Kidney capillary endothelial cell (primary cell): Measurements from ENCODE around the gene UTS2.

Experiments used
- DNase-seq: peaks from one replicate; pipeline ENCODE4 v3.0.0-alpha.2; 2018; ENCODE audit warnings: low spot score

Gene UTS2

DNA sequence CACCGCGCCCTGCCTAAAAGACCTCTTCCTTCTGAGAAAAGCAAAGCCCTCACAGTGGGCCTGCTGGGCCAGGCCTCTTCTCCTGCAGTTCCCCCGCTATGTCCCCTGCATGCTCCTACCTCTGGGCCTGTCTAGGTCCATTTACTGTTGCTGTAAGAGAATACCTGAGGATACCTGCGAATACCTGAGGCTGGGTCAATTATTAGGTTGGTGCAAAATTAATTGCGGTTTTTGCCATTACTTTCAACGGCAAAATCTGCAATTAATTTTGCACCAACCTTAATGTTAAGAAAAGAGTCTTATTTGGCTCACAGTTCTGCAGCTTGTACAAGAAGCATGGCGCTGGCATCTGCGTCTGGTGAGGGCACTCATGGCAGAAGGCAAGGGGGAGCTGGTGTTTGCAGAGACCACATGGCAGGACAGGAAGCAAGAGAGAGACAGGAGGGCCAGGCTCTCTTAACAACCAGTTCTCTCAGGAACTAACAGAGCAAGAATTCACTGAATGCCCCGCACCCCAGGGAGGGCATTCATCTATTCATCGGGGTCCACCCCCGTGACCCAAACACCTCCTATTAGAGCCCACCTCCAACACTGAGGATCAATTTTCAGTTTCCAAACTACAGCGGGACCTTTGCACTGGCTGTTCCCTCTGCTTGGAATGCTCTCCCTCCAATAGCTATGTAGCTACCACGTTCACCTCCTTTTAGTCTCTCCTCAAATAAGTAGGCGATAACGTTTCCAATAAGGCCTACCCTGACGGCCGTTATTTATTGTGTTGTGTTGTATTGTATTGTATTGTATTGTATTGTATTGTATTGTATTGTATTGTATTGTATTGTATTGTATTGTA, 9.6 kb upstream of the UTS2 start:
- no peak for DNase-seq

DNA sequence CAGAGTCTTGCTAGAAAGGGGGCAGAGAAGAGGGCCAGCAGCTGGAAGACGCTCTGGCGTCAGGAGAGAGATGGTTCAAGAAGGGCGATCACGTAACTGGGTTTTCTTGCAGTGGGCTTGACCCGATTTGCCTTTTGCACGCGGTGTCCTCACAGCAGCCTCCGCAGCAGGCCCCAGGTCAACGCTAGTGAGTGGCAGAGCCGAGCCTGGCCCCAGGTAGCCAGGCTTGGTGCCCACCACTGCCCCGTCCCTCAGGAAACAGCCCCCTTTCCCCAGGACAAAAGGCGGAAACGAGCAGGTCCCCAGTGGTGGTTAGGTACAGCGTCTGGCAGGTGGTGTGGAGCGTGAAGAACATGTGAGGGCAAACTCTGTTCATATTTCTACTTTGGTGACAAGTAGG, 8.6 kb upstream of the UTS2 start:
- DNase-seq, result no peak

DNA sequence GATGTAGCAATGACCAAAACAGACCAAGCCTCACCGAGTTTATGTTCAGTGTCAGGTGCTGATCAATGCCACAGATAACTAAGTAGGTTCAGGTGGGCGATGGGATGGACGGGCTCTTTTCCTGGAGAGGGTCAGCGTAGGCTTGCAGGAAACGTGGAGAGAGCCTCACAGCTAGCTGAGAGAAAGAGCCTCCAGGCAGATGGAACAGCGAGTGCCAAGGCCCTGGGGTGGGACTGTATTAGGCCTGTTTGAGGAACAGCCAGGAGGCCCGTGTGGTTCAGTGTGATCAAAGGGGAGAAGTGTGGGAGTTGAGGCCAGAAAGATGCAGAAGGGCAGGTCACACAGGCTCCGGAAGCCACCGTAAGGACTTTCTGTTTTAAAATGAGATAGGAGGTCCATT, 7.3 kb upstream of the UTS2 start:
- DNase-seq, result no peak

DNA sequence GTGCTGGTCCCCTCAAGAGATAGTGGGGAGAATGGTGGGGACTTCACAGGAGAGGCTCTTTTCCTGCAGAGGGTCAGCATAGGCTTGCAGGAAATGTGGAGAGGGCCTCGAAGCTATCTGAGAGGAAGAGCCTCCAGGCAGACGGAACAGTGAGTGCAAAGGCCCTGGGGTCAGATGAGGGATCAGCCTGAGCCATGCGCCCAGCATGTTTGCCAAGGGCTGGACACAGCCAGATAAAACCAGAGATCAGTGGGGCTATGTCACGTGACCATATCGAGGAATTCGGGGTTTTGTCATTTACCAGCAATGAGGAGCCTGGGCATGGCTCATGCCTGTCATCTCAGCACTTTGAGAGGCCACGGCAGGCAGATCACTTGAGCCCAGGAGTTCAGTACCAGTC, 6.5 kb upstream of the UTS2 start:
- no peak for DNase-seq

DNA sequence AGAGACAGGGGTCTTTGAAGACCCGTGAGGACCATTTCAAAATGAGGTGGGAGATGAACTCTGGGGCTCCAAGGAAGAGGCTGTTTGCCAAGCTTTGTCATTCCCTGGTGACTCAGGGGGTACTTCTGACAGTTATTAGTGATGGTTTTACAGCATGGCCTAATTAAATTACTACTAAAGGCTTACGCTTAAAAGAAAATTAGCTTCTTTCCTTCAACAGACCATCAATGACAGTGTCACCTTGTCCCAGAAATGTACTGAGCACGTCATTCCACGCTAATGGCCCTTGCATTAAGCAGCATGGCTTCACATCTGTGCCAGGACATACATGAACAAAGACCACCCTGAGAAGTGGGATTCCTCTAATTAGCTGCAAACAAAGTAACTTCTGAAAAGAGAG, 5.1 kb upstream of the UTS2 start:
- DNase-seq, result no peak

DNA sequence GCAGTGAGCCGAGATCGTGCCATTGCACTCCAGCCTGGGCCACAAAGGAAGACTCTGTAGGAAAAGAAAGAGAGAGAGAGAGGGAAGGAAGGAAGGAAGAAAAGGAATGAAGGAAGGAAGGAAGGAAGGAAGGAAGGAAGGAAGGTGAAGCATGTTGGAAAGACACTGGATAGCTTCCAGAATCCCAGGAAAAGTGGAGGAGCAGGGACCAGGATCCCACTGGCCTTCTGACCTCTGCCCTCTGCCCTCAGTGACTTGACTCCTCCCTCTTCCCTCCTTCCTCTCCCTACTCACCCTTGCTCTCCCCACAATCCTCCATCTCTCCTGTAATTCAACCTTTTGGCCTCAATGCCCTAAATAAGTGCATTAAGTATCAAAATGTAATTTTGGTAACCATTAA, 4.1 kb upstream of the UTS2 start:
- no peak for DNase-seq

DNA sequence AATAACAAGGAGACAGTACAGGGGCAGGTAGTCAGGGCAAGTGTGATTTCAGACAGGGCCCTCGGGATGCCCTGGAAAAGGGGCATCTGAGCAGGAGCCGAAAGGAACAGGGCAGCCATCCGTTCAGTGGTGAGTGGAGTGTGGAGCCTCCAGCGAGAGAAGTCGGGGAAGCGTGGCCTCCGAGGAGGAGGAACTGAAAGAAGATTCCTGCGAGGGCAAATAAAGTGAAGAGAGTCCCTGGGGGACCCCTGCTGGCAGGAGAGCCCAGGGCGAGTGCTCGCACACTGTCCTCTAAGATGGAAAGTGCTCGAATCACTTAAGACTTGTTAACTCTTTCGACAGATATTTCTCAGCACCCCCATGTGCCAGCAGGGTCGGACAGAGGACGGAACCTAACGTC, 3.5 kb upstream of the UTS2 start:
- DNase-seq, result no peak

DNA sequence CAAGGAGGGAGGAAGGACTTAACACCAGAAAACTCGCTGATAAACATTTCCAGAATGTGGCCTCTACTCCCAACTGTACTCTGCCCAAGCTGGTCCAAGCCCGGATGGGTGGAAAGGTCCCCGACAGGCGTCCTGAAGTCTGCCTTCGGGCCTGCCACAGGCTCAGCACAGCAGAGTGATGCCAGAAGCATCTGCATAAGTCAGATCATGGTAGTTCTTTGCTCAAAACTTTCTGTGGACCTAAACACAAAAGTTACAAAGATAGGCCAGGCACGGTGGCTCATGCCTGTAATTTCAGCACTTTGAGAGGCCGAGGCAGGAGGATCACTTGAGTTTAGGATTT, 790 bp upstream of the UTS2 start:
- no peak for DNase-seq

DNA sequence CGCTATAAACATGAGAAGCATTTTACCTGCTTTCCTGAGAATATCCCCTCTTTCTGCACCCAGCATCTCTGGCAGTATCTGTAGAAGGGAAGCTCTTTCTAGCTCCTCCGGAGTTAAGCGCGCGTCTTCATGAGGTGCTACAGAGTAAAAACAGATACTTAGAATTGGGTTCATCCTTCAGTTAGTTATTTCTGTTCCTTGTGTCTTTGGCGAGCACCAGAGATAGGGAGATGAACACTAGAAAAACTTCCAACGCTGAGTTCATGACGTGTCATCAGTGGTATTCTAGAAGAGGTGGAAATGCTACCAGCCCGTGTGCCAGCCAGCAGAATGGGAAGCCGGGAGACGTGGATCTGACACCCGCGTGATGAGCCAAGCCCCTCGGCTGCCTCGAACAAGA, 2.1 kb downstream of the UTS2 start:
- DNase-seq, result no peak

DNA sequence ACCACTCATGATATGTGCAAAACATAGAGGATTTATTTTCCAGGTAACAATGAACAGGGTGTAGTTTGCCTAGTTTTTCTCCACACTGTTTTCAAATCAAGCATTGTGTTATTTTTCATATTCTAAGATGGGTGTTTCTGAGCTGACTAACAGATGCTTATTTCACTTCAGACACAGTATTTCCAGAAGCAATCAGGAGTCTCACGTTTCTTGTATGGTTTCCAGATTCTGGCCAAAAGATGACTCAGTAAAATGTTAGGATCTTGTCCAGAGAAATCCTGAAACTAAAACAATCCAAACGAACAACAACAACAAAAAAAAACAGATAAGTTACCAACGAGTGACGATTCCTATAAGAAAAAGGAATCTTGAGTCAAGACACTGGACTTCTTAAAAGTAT, 5.3 kb downstream of the UTS2 start:
- no peak for DNase-seq

DNA sequence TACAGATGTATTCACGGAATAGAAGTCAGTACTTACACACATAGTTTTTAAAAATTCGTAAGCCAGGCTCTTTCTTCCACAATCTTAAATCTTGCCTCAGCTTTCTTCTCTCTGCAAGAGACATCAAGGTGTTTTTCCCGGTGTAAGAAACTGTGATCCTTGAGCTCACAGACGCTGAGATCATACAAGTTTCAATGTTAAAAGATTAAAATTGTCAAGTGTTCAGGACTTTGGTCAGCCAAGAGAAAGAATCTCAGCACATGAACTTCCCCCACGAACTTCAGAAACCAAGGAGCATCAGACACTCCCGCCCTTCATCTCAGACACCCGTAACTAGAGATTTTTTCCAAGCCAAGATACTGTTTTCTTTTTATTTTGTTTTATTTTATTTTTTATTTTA, 6.2 kb downstream of the UTS2 start:
- DNase-seq, result no peak

DNA sequence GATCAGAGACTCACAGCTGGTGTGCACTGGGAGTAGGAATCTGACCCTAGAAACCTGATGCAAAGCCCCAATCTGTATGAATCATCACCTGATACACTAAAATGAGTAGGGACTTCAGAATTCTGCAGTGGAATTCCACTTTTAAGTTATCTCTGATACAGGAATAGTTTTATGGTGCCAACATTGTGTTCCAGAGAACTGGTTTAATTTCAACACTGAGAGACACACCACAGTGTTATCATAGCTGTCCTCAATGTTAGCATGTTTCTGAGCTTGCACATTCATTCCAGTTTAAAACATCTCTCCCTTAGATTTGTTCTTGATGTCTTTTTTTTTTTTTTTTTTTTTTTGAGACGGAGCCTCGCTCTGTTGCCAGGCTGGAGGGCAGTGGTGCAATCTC, 7.1 kb downstream of the UTS2 start:
- DNase-seq, result no peak

DNA sequence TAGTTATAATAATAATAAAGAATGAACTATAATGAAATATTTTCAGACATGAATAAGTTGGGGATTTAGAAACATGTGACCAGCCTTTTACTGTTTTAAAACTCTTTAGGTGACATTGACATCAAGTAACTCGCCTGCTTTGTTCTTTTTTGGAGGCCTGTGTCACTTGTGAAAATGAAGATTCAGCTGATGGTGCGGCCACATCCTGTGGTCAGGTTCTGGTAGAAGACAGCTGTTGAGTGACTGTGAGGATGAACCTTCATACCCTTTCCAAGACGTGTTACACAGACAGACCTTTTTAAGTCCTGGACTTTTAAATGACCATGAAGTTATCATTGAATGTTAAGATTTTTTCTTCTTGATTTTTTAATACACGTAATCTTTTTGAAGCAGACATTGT, 10.3 kb downstream of the UTS2 start:
- DNase-seq, result no peak

DNA sequence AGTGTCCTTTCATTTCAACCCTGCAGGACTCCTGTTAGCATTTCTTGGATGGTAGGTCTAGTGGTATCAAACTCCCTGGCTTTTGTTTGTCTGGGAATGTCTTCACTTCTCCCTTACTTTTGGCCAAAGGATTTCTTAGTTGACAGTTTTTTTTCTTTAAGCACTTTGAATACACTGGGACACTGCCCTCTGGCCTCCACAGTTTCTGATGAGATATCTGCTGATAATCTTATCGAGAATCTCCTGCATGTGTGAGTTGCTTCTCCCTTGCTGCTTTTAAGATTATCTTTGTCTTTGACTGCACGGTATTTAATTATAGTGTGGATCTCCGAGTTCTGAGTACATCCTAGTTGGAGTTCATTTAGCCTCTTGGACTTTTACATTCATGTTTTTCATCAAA, 13.3 kb downstream of the UTS2 start:
- DNase-seq, result no peak

DNA sequence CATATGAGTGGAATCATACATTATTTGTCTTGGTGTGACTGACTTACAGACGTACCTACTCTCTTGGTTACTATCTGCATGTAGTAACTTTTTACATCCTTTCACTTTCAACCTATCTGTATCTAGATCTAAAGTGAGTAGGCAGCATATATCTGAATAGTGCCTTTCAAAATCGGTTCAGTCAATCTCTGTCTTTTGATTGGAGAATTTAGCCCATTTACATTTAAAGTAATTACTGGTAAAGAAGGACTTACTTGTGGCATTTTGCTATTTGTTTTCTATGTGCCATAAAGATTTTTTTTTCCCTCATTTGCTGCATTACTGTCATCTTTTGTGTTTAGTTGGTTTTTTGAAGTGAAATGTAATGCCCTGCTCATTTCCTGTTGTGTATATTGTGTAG, 14.2 kb downstream of the UTS2 start:
- DNase-seq, result no peak

DNA sequence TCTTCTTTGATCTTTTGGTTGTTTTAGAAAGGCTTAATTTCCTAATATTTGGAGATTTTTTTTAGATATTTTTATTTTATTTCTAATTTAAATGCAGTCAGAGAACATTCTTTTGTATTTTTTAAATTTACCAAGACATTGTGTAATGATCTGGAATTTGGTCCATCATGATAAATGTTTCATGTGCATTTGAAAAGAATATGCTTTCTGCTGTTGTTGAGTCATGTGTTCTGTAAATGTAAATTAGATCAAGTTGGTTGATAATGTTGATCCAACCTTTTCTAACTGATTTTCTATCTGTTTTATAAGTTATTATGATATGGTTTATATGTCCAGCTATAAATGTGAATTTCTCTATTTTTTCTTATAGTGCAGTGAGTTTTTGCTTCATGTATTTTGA, 19.8 kb downstream of the UTS2 start:
- DNase-seq, result no peak

DNA sequence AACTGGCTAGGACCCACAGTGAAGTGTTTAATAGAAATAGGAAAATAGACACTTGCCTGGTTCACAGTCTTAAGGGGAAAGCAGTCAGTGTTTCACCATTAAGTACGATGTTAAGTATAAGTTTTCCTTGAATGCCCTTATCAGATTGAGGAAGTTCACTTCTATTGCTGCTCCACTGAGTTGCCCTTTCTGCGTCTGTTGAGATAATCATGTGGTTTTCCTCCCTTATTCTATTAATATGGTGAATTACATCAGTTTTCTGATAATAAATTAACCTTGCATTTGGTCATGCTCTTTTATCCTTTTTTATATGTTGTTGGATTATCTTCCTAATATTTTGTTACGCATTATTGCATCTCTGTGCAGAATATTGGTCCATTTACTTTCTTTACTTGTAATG, 21.4 kb downstream of the UTS2 start:
- DNase-seq, result no peak

DNA sequence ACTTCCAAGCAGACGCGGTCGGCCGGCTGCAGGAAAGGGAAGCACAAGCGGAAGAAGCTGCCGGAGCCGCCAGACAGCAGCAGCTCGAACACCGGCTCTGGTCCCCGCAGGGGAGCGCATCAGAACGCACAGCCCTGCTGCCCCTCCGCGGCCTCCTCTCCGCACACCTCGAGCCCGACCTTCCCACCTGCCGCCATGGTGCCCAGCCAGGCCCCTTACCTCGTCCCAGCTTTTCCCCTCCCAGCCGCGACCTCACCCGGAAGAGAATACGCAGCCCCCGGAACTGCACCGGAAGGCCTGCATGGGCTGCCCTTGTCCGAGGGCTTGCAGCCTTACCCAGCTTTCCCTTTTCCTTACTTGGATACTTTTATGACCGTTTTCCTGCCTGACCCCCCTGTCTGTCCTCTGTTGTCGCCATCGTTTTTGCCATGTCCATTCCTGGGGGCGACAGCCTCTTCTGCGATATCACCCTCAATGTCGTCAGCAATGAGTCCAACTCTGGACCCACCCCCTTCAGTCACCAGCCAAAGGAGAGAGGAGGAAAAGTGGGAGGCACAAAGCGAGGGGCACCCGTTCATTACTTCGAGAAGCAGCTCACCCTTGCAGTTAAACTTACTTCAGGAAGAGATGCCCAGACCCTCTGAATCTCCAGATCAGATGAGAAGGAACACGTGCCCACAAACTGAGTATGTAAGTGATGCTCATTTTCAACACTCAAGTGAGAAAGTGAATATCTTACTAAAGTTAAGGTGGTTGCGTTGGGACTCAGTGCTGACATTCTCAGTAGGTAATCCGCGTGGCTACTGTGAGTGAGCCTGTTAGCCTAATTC, 25.5 kb downstream of the UTS2 start:
- DNase-seq, result no peak

DNA sequence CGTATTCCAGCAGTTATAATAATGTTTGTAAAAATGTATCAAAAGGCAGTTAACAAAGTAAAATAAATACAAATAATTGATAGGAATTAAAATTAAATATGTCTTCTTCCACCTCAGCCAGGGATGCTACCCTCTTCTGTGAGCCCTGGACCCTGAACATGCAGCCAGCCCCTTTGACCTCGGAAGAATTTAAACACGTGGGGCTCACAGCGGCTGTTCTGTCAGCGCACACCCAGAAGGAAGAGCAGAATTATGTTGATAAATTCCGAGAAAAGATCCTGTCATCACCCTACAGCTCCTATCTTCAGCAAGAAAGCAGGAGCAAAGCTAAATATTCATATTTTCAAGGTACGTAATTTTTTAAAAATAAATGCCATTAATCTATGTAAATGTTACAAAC, 26.5 kb downstream of the UTS2 start:
- no peak for DNase-seq

DNA sequence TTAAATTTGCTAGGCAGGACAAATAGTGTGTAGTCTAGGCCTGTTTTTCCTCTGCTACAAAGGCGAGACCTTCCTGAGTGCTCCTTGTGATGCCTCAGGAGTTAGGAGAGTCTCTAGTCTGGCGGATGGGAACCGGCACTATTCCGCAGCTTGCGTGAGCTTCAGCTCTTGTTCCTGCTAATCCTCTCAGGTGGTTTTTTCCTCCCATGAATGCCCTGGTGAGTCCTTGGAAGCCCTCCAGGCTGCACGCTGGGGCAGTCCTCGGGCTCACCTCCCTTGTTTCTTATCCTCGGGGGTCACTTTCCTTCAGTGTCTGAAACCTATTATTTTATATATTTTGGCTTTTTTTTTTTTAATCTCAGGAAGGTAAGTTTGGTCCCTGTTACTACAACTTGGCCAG, 28.2 kb downstream of the UTS2 start:
- no peak for DNase-seq

DNA sequence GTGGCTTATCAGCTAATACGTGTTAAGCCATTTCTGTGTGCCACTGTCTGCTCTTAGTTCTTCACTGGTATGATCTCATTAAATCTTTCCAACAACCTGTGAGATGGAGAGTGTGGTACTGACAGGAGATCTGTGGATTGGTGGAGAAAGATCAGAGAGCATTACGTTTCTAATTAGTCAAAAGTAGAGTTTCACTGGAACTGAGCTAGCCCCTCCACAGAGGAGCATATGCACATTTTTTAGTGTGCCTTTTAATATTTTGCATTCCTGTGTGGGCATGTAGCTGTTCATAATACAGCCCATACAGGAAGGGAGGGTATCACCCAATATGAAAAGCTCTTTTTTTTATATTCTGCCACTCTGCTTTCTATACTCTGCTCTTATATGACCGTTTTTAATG, 31.6 kb downstream of the UTS2 start:
- no peak for DNase-seq

DNA sequence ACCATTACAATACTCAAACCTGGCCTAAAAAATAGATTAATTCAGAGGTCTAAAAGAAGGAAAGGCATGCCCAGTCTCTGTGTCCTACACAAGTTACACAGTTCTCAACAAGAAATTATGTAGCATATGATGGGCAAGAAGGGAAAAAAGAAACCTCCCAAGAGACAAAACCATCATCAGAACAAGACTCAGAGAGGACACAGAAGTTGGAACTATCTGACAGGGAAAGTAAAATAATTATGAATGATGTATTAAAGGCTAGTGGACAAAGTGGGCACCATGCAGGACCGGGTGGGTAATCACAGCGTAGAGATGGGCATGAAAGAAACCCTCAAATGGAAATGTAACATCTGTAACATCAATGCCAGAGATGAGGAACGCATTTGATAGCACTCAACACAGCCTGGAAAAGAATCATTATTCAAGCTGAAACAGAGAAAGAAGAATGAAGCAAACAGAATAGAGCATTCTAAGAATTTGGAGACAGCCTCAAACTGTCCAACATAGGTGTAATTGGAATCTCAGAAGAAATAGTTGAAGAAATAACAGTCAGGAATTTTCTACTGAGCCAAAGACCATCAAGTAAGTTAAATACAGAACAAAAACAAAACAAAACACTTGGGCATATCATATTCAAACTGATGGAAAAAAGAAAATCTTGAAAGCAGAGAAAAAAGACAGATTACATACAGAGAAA, 39.0 kb downstream of the UTS2 start:
- DNase-seq, result no peak

DNA sequence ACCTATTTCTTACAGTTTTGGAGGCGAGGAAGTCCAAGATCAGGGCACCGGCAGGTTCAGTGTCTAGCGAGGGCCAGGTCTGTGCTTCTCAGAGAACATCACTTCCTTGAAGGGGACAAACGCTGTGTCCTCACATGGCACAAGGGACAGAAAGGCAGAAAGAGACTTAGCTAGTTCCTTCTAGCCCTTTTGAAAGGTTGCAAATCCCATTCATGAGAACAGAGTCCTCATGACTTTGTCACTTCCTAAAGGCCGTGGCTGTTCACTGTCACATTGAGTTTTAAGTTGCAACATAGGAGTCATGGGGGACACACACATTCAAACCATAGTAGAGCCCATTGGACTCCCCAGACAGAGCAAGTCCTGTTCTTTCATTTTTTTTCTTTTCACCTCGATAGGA, 41.4 kb downstream of the UTS2 start:
- no peak for DNase-seq
